Pancreas (tissue), 8 donors: ENCODE data around the gene DUX4. TPM values are rescaled to one million over a fixed set of nuclear protein-coding genes. Genes with fewer than 3 reads are reported as not detected.

Source experiments
- polyA plus RNA-seq, 2 donors: library from polyadenylated mRNA; stranded (reverse); fragments of 200-250 nt; gene quantifications; one replicate each; pipeline ENCODE4 v1.2.3, GENCODE V29; 2013
- total RNA-seq, 6 donors: library from RNA; stranded (reverse); fragmentation: NEBNext Ultra II Directional in 4 of 6; extraction: Animal tissue kit (Norgen Biotek cat#: 25700) in 4 of 6; gene quantifications; one replicate each; pipeline versions ENCODE4 v1.2.1 to v1.2.4, GENCODE V29; 2021 to 2023
- donor health status: healthy with polysubstance abuse.
- donor health status: DM: no; HTN: no; CAD: no; lungs with moderate emphysema.
- donor health status: DM: no; HTN: no; CAD: no.
- donor health status: Bipolar disorder and iron deficiency.
- donor health status: DM: yes; HTN: yes; CAD: no.
- donor health status: DM: no; HTN: no; CAD: no.
- donor health status: DM: no; HTN: no; CAD: no.
- donor health status: DM: yes; HTN: yes; CAD: no.

DUX4 gene
- total and polyA plus RNA-seq, 8 donors = 0.47 TPM; not detected in 7

Other genes with a start within 250 kb of the DUX4 start
- gene FRG1, start 232.9 kb upstream of the DUX4 start, total RNA-seq = 10 to 100 TPM; 11.7 to 20.7 (median 17.2) TPM
- gene FRG1, start 232.9 kb upstream of the DUX4 start, polyA plus RNA-seq = 10 to 100 TPM; 19.1 to 22.1 TPM
- not detected for gene FRG2, start 146.5 kb upstream of the DUX4 start, total RNA-seq
- gene FRG2, start 146.5 kb upstream of the DUX4 start, polyA plus RNA-seq = not detected
- gene DBET, start 109.3 kb upstream of the DUX4 start, total RNA-seq = under 1 TPM in 2 of 6 donors, not detected in 4; 0.06 to 0.09 TPM
- not detected for gene DBET, start 109.3 kb upstream of the DUX4 start, polyA plus RNA-seq